ENCODE results near the gene OR4E2.

Gene OR4E2

DNA sequence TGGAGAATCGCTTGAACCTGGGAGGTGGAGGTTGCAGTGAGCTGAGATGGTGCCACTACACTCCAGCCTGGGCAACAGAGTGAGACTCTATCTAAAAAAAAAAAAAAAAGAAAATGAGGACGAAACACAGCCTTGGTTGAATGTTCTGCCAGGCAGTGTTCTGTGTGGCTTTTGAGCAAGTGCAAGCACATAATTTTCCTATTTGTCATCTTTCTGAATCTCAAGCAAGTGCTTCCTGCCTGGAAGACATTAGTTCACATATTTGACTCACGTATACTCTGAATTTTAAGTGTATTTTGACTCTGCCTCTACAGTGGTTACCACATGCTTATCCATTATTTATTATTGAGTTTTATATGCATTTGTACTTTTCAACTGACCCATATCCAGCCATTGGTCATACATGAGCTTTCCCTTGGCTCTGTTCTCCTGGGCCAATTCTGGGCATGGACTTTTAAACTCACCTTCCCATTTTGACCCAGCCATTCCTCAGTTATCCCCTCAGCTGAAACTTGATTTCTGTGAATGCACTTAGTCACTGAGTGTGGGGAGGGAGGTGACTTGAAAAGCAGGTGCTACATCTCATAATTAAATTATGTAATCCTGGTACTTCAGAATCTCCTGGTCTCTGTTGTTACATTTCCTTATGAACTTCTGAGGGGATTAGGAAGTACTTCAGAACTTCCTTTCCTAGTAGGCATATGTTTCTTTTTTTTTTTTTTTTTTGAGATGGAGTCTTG, 27.0 kb upstream of the OR4E2 start:
- TF ChIP-seq FOXP2 (optimal IDR thresholded peaks at IDR 0.05; ENCODE audit: borderline replicate concordance, extremely low read depth, extremely low read length, insufficient read depth) (no peak), SIN3A (IDR thresholded peaks at IDR 0.05; ENCODE audit: borderline replicate concordance, insufficient read depth, low read length) (no peak), POLR2AphosphoS5 (IDR thresholded peaks at IDR 0.05; ENCODE audit: low read depth, low read length) (no peak), TAF1 (IDR thresholded peaks at IDR 0.05; ENCODE audit: borderline replicate concordance, insufficient read depth, low read length) (no peak)
- TF ChIP-seq, protein P1, sequence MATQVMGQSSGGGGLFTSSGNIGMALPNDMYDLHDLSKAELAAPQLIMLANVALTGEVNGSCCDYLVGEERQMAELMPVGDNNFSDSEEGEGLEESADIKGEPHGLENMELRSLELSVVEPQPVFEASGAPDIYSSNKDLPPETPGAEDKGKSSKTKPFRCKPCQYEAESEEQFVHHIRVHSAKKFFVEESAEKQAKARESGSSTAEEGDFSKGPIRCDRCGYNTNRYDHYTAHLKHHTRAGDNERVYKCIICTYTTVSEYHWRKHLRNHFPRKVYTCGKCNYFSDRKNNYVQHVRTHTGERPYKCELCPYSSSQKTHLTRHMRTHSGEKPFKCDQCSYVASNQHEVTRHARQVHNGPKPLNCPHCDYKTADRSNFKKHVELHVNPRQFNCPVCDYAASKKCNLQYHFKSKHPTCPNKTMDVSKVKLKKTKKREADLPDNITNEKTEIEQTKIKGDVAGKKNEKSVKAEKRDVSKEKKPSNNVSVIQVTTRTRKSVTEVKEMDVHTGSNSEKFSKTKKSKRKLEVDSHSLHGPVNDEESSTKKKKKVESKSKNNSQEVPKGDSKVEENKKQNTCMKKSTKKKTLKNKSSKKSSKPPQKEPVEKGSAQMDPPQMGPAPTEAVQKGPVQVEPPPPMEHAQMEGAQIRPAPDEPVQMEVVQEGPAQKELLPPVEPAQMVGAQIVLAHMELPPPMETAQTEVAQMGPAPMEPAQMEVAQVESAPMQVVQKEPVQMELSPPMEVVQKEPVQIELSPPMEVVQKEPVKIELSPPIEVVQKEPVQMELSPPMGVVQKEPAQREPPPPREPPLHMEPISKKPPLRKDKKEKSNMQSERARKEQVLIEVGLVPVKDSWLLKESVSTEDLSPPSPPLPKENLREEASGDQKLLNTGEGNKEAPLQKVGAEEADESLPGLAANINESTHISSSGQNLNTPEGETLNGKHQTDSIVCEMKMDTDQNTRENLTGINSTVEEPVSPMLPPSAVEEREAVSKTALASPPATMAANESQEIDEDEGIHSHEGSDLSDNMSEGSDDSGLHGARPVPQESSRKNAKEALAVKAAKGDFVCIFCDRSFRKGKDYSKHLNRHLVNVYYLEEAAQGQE (IDR thresholded peaks at IDR 0.05; ENCODE audit: insufficient read depth in 1 of 2, low read depth in 2 of 2, low read length in 2 of 2): no peak

DNA sequence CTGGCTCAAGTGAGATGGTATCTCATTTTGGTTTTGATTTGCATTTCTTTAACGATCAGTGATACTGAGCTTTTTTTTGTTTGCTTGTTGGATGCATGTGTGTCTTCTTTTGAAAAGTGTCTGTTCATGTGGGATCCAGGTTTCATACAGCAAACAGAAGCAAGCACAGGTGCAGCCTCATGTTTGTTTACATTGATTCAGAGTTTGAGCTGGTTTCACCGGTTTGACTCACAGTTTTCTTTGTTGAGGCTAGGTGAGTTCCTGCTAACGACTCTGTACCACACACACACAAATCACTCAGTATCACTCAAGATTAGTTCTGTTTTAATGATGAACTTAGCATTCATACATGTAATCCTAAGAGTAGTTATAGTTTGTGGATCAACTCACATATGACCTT, 22.6 kb upstream of the OR4E2 start:
- TF ChIP-seq SIN3A (IDR thresholded peaks at IDR 0.05; ENCODE audit: borderline replicate concordance, insufficient read depth, low read length): no peak
- TF ChIP-seq, protein P1 (IDR thresholded peaks at IDR 0.05; ENCODE audit: insufficient read depth in 1 of 2, low read depth in 2 of 2, low read length in 2 of 2): no peak
- TF ChIP-seq POLR2AphosphoS5 (IDR thresholded peaks at IDR 0.05; ENCODE audit: low read depth, low read length): no peak
- no peak for TF ChIP-seq TAF1 (IDR thresholded peaks at IDR 0.05; ENCODE audit: borderline replicate concordance, insufficient read depth, low read length)
- TF ChIP-seq FOXP2 (optimal IDR thresholded peaks at IDR 0.05; ENCODE audit: borderline replicate concordance, extremely low read depth, extremely low read length, insufficient read depth): no peak

DNA sequence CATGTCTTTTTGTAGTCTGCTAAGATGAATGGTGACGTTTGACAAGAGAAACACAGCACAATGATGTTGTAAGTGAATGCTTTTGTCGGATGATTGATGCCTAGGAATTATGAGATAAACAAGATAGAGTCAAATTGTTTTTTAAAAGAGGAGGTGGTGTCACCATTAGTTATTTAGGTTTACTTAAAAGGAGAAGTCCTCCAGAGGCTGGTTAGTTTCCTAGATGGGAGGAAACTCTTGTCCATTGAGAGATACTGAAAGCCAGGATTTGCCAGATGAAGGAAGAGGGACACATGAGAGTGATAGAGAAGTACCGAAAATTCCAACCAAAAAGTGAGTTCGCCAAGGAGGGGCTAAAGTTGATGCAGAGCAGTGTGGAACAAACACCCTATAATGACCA, 18.8 kb upstream of the OR4E2 start, which contains the start of gene OR10G2:
Gene OR10G2 (minus strand): TSS at position 101 of the 400 bp plus-strand sequence. CDS start 98 bp downstream, at position 3.
- TF ChIP-seq, protein P1 (IDR thresholded peaks at IDR 0.05; ENCODE audit: insufficient read depth in 1 of 2, low read depth in 2 of 2, low read length in 2 of 2): no peak
- TF ChIP-seq FOXP2 (optimal IDR thresholded peaks at IDR 0.05; ENCODE audit: borderline replicate concordance, extremely low read depth, extremely low read length, insufficient read depth) (no peak), POLR2AphosphoS5 (IDR thresholded peaks at IDR 0.05; ENCODE audit: low read depth, low read length) (no peak), SIN3A (IDR thresholded peaks at IDR 0.05; ENCODE audit: borderline replicate concordance, insufficient read depth, low read length) (no peak), TAF1 (IDR thresholded peaks at IDR 0.05; ENCODE audit: borderline replicate concordance, insufficient read depth, low read length) (no peak)

DNA sequence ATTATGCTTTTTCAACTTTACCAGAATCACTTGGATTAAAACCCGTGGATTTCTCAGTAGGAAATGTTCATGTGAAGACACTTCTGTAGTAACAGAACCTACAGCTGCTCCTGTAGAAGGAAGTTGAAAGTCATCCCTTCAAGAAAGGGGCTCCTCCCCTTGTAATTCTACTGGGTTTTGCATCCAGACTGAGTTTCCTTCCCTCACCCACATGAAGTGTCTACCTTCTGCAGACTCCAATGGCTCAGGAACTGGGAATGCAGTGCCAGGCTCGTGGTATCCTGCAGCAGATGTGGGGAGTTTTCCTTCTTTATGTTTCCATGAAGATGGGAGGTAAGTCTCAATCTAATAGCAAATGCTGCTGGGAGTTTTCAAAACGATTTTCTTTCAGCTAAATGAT, 11.0 kb upstream of the OR4E2 start:
- no peak for TF ChIP-seq POLR2AphosphoS5 (IDR thresholded peaks at IDR 0.05; ENCODE audit: low read depth, low read length)
- TF ChIP-seq FOXP2 (optimal IDR thresholded peaks at IDR 0.05; ENCODE audit: borderline replicate concordance, extremely low read depth, extremely low read length, insufficient read depth): no peak
- no peak for TF ChIP-seq TAF1 (IDR thresholded peaks at IDR 0.05; ENCODE audit: borderline replicate concordance, insufficient read depth, low read length)
- TF ChIP-seq, protein P1 (IDR thresholded peaks at IDR 0.05; ENCODE audit: insufficient read depth in 1 of 2, low read depth in 2 of 2, low read length in 2 of 2): no peak

Data from PFSK-1 (cell line).